ENCODE data around the gene PUS7. TPM values are rescaled to one million over a fixed set of nuclear protein-coding genes. Genes with fewer than 3 reads are reported as not detected.

Gene PUS7
- total and polyA plus RNA-seq, 4 experiments from 2014 or later, result 5.2 to 5.9 (median 5.6) TPM

DNA sequence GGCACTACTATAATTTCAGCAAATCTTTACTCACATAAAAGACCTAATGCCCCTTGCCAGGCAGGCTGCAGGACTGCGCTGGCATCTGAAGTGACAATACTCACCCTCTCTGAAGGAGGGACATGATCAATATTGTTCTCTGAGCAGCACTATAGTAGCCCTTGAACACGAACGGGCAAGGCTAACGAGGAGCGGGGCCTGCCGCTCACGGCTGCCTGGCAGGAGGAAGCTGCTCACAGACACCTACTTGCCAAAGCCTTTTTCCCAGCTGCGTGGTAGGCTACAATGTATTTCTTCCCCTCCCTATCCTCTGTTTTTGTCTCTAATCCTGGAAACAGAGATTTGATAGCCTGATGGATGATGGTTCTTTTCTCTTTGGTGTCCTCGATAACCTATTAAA is 19.9 kb downstream of the PUS7 start:
- peaks cover 25 to 28% of the 10 kb centered on the region in 2 donors for H3K36me3 Mint-ChIP-seq
- ChIA-PET POLR2A (ENCODE audit: partially characterized antibody) (no interaction called here), CTCF (ENCODE audit: partially characterized antibody) (no interaction called here)
- Histone ChIP-seq H3K36me3 (ENCODE audit: insufficient read depth, low read length) (no peaks in the 10 kb centered on the region), H3K9me3 (ENCODE audit: control insufficient read depth in 1 of 2, low read length in 2 of 2) (no peaks in the 10 kb centered on the region), H3K27me3 (ENCODE audit: insufficient read depth, low read length) (no peaks in the 10 kb centered on the region), H3K4me1 (ENCODE audit: insufficient read depth, low read length) (no peaks in the 10 kb centered on the region), H3K27ac (ENCODE audit: low read depth, low read length) (no peak overlapping the region), H3K4me3 (ENCODE audit: low read length in 2 of 2) (no peak overlapping the region)
- intact Hi-C loops (cut with micrococcal nuclease), result no loop called here
- DNase-seq, result no peak
- no peak overlapping the region for H3K27ac Mint-ChIP-seq
- peaks cover 0 to 1% (median 0%) of the 10 kb centered on the region in 4 donors for H3K4me1 Mint-ChIP-seq
- H3K9me3 Mint-ChIP-seq, result peaks cover 0 to 1% (median 0%) of the 10 kb centered on the region in 8 donors
- no peak overlapping the region for H3K4me3 Mint-ChIP-seq
- H3K27me3 Mint-ChIP-seq, result no peaks in the 10 kb centered on the region

DNA sequence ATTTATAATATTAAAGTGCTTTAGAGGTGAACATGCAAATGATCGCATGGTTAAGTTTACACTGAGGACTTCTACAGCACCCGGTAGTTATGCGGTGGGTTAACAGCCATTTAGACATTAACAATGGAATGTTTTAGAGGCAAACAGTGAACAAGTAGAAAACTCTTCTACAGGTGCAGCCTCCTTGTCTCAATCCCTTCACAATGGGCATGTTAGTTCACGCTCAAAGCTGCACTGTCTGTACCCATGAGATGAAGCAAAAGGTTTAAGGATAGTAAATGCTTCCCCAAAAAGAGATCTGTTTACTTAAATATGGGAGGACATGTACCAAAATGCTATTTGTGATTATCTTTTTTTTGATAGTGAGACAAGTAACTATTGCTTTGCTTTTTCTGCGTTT is 25.1 kb downstream of the PUS7 start:
- no peak overlapping the region for H3K27ac Mint-ChIP-seq
- H3K4me3 Mint-ChIP-seq, result no peak overlapping the region
- peaks cover 0 to 1% (median 0%) of the 10 kb centered on the region in 8 donors for H3K9me3 Mint-ChIP-seq
- no peak for DNase-seq
- no peaks in the 10 kb centered on the region for H3K9me3 ChIP-seq (ENCODE audit: control insufficient read depth in 1 of 2, low read length in 2 of 2)
- H3K27me3 ChIP-seq (ENCODE audit: insufficient read depth, low read length), result no peaks in the 10 kb centered on the region
- H3K4me3 ChIP-seq (ENCODE audit: low read length in 2 of 2), result no peak overlapping the region
- no peaks in the 10 kb centered on the region for H3K27me3 Mint-ChIP-seq
- H3K36me3 ChIP-seq (ENCODE audit: insufficient read depth, low read length), result no peaks in the 10 kb centered on the region
- CTCF ChIA-PET (ENCODE audit: partially characterized antibody), result no interaction called here
- H3K36me3 Mint-ChIP-seq, result peaks cover 10 to 13% of the 10 kb centered on the region in 2 donors
- H3K4me1 Mint-ChIP-seq, result no peaks in the 10 kb centered on the region
- intact Hi-C loops (cut with micrococcal nuclease), result no loop called here
- POLR2A ChIA-PET (ENCODE audit: partially characterized antibody), result no interaction called here
- H3K4me1 ChIP-seq (ENCODE audit: insufficient read depth, low read length), result no peaks in the 10 kb centered on the region
- no peak overlapping the region for H3K27ac ChIP-seq (ENCODE audit: low read depth, low read length)

GRCh38 chr7:105496521-105496920 is 25.6 kb downstream of the PUS7 start:
- Mint-ChIP-seq H3K4me3 (no peak overlapping the region), H3K4me1 (no peaks in the 10 kb centered on the region), H3K27ac (no peak overlapping the region), H3K36me3 (peaks cover 10 to 13% of the 10 kb centered on the region in 2 donors), H3K27me3 (no peaks in the 10 kb centered on the region), H3K9me3 (peaks cover 0 to 1% (median 0%) of the 10 kb centered on the region in 8 donors)
- ChIA-PET POLR2A (ENCODE audit: partially characterized antibody) (no interaction called here), CTCF (ENCODE audit: partially characterized antibody) (no interaction called here)
- intact Hi-C loops (cut with micrococcal nuclease), result no loop called here
- Histone ChIP-seq H3K4me3 (ENCODE audit: low read length in 2 of 2) (no peak overlapping the region), H3K27ac (ENCODE audit: low read depth, low read length) (no peak overlapping the region), H3K9me3 (ENCODE audit: control insufficient read depth in 1 of 2, low read length in 2 of 2) (no peaks in the 10 kb centered on the region), H3K36me3 (ENCODE audit: insufficient read depth, low read length) (no peaks in the 10 kb centered on the region), H3K4me1 (ENCODE audit: insufficient read depth, low read length) (no peaks in the 10 kb centered on the region), H3K27me3 (ENCODE audit: insufficient read depth, low read length) (no peaks in the 10 kb centered on the region)
- DNase-seq, result no peak

- no peak overlapping the region for H3K27ac ChIP-seq (ENCODE audit: low read depth, low read length)
- H3K9me3 ChIP-seq (ENCODE audit: control insufficient read depth in 1 of 2, low read length in 2 of 2), result no peaks in the 10 kb centered on the region
- Mint-ChIP-seq H3K36me3 (peaks cover 0 to 1% of the 10 kb centered on the region in 2 donors), H3K4me3 (no peak overlapping the region), H3K9me3 (peaks cover 0 to 1% (median 0%) of the 10 kb centered on the region in 8 donors), H3K27me3 (no peaks in the 10 kb centered on the region), H3K4me1 (no peaks in the 10 kb centered on the region), H3K27ac (no peak overlapping the region)
- intact Hi-C loops (cut with micrococcal nuclease), result no loop called here
- no peaks in the 10 kb centered on the region for H3K27me3 ChIP-seq (ENCODE audit: insufficient read depth, low read length)
- H3K36me3 ChIP-seq (ENCODE audit: insufficient read depth, low read length), result no peaks in the 10 kb centered on the region
- no peaks in the 10 kb centered on the region for H3K4me1 ChIP-seq (ENCODE audit: insufficient read depth, low read length)
- ChIA-PET CTCF (ENCODE audit: partially characterized antibody) (no interaction called here), POLR2A (ENCODE audit: partially characterized antibody) (no interaction called here)
- no peak for DNase-seq
- no peak overlapping the region for H3K4me3 ChIP-seq (ENCODE audit: low read length in 2 of 2)
These were observed 28.2 kb downstream of the PUS7 start for GRCh38 chr7:105493923-105494315.

- intact Hi-C loops (cut with micrococcal nuclease), result no loop called here
- Mint-ChIP-seq H3K27me3 (no peaks in the 10 kb centered on the region), H3K9me3 (no peaks in the 10 kb centered on the region), H3K27ac (peak overlapping the region in 1 of 7 donors; percentile 36), H3K4me1 (no peaks in the 10 kb centered on the region), H3K36me3 (peaks cover 0 to 1% of the 10 kb centered on the region in 2 donors), H3K4me3 (no peak overlapping the region)
- H3K4me1 ChIP-seq (ENCODE audit: insufficient read depth, low read length), result no peaks in the 10 kb centered on the region
- H3K9me3 ChIP-seq (ENCODE audit: control insufficient read depth in 1 of 2, low read length in 2 of 2), result no peaks in the 10 kb centered on the region
- no peaks in the 10 kb centered on the region for H3K36me3 ChIP-seq (ENCODE audit: insufficient read depth, low read length)
- DNase-seq, result no peak
- no peak overlapping the region for H3K4me3 ChIP-seq (ENCODE audit: low read length in 2 of 2)
- no peaks in the 10 kb centered on the region for H3K27me3 ChIP-seq (ENCODE audit: insufficient read depth, low read length)
- ChIA-PET POLR2A (ENCODE audit: partially characterized antibody) (no interaction called here), CTCF (ENCODE audit: partially characterized antibody) (no interaction called here)
- no peak overlapping the region for H3K27ac ChIP-seq (ENCODE audit: low read depth, low read length)
These were observed 28.7 kb downstream of the PUS7 start for GRCh38 chr7:105493196-105493922.

GRCh38 chr7:105489409-105489808 is 32.7 kb downstream of the PUS7 start:
- ChIA-PET POLR2A (ENCODE audit: partially characterized antibody) (interaction anchor here (1.2 to 2.5 kb wide), 2 partner anchors 59 to 99 kb away, joined by 4 to 9 read pairs; no protein-coding TSS in a partner anchor), CTCF (ENCODE audit: partially characterized antibody) (interaction anchor here (0.7 to 5.1 kb wide), 6 partner anchors 49 to 571 kb away, joined by 3 to 39 read pairs (median 3); no protein-coding TSS in a partner anchor)
- Mint-ChIP-seq H3K4me1 (peaks cover 0 to 4% (median 3%) of the 10 kb centered on the region in 4 donors), H3K36me3 (peaks cover 1 to 8% of the 10 kb centered on the region in 2 donors), H3K27ac (no peak overlapping the region), H3K27me3 (no peaks in the 10 kb centered on the region), H3K4me3 (no peak overlapping the region), H3K9me3 (no peaks in the 10 kb centered on the region)
- H3K36me3 ChIP-seq (ENCODE audit: insufficient read depth, low read length), result no peaks in the 10 kb centered on the region
- no peaks in the 10 kb centered on the region for H3K4me1 ChIP-seq (ENCODE audit: insufficient read depth, low read length)
- H3K9me3 ChIP-seq (ENCODE audit: control insufficient read depth in 1 of 2, low read length in 2 of 2), result no peaks in the 10 kb centered on the region
- no peak for DNase-seq
- no peak overlapping the region for H3K4me3 ChIP-seq (ENCODE audit: low read length in 2 of 2)
- H3K27me3 ChIP-seq (ENCODE audit: insufficient read depth, low read length), result no peaks in the 10 kb centered on the region
- intact Hi-C loops (cut with micrococcal nuclease), result loop anchor here (2.0 kb wide), 1 partner anchor 567 kb away; no protein-coding TSS in a partner anchor
- H3K27ac ChIP-seq (ENCODE audit: low read depth, low read length), result no peak overlapping the region

DNA sequence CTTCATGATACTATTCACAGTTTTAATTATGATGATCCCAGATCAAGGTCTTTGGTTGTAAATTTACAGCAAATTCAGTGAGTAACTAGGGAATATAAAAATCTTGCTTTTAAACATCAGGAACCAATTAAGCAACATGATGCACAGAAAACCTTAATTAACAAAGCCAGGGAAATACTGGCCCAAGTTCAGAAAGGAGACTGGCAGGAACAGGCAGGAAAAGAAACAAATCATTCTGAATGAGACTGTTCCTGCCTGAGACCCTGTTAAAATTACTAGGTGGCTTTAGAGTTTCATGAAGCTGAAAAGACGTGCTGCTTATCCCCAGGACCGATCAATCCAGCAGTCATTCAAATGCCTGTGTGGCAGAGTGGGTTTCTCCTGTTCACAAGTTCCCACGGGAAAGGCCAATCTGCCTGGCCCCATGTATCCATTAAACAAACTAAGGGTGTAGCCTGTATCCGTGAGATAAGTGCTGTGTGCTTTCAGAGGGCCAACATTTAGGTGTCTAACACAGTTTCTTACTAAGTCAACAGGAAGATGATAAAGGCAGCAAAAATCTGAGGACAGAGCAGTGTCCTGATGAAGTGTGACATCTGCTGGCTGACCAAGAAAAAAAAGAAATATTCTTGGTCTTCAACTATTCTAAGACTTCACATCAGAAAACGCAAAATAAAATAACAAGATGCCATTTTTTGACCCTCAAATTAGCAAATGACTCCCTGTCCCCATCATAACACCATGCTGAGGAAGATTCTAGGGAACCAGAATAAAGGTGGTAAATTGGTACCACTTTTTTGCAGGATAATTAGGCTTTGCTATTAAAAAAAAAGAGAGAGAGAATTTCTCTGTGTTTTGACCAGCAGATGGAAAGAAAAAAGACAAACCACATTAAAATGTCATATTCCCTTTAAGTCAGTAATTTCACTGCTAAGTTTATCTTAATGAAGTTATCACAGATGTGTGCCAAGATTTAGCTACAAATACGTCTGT is 34.2 kb downstream of the PUS7 start:
- peak in 4 of 5 donors; percentile 28 to 40 (median 30) for DNase-seq
- Mint-ChIP-seq H3K4me3 (no peak overlapping the region), H3K27ac (peak overlapping the region in 3 of 7 donors; percentile 0 to 86 (median 33)), H3K36me3 (peaks cover 1 to 8% of the 10 kb centered on the region in 2 donors), H3K9me3 (no peaks in the 10 kb centered on the region), H3K27me3 (no peaks in the 10 kb centered on the region), H3K4me1 (peaks cover 0 to 4% (median 3%) of the 10 kb centered on the region in 4 donors)
- intact Hi-C loops (cut with micrococcal nuclease), result loop anchor here (1.0 to 2.0 kb wide), 4 partner anchors 58 to 565 kb away; no protein-coding TSS in a partner anchor
- H3K27me3 ChIP-seq (ENCODE audit: insufficient read depth, low read length), result no peaks in the 10 kb centered on the region
- H3K4me1 ChIP-seq (ENCODE audit: insufficient read depth, low read length), result no peaks in the 10 kb centered on the region
- no peak overlapping the region for H3K4me3 ChIP-seq (ENCODE audit: low read length in 2 of 2)
- no peaks in the 10 kb centered on the region for H3K36me3 ChIP-seq (ENCODE audit: insufficient read depth, low read length)
- no peak overlapping the region for H3K27ac ChIP-seq (ENCODE audit: low read depth, low read length)
- ChIA-PET CTCF (ENCODE audit: partially characterized antibody) (interaction anchor here (0.6 to 5.1 kb wide), 8 partner anchors 32 to 506 kb away, joined by 3 to 39 read pairs (median 3); no protein-coding TSS in a partner anchor), POLR2A (ENCODE audit: partially characterized antibody) (interaction anchor here (2.5 kb wide), 1 partner anchor 58 kb away, joined by 9 read pairs; no protein-coding TSS in a partner anchor)
- no peaks in the 10 kb centered on the region for H3K9me3 ChIP-seq (ENCODE audit: control insufficient read depth in 1 of 2, low read length in 2 of 2)
